ENCODE data around the gene GDF2. TPM values are rescaled to one million over a fixed set of nuclear protein-coding genes. Genes with fewer than 3 reads are reported as not detected.

Gene GDF2
- total RNA-seq, 1 donor from 2014 or later: not detected

GRCh38 chr10:47354900-47355299, 32.6 kb downstream of the GDF2 start:
- Histone ChIP-seq H3K36me3 (no peaks in the 10 kb centered on the region), H3K27me3 (no peaks in the 10 kb centered on the region), H3K27ac (no peak overlapping the region), H3K4me3 (no peak overlapping the region), H3K4me1 (no peaks in the 10 kb centered on the region), H3K9me3 (no peaks in the 10 kb centered on the region)
- intact Hi-C loops (cut with DNase I): no loop called here
- no peak for DNase-seq (ENCODE audit: extremely low spot score in 2 of 2)
- TF ChIP-seq CTCF (IDR thresholded peaks at IDR 0.05) (no peak), POLR2AphosphoS5 (IDR thresholded peaks at IDR 0.05; ENCODE audit: insufficient read depth in 1 of 2, low read depth in 1 of 2) (no peak)

GRCh38 chr10:47356708-47357107, 34.5 kb downstream of the GDF2 start:
- Histone ChIP-seq H3K27me3 (no peaks in the 10 kb centered on the region), H3K9me3 (no peaks in the 10 kb centered on the region), H3K36me3 (no peaks in the 10 kb centered on the region), H3K27ac (no peak overlapping the region), H3K4me3 (no peak overlapping the region), H3K4me1 (no peaks in the 10 kb centered on the region)
- no peak for DNase-seq (ENCODE audit: extremely low spot score in 2 of 2)
- intact Hi-C loops (cut with DNase I): no loop called here
- TF ChIP-seq CTCF (IDR thresholded peaks at IDR 0.05): no peak
- TF ChIP-seq POLR2AphosphoS5 (IDR thresholded peaks at IDR 0.05; ENCODE audit: insufficient read depth in 1 of 2, low read depth in 1 of 2): no peak
- no peak for TF ChIP-seq POLR2A (IDR thresholded peaks at IDR 0.05)

GRCh38 chr10:47357131-47357582, 34.9 kb downstream of the GDF2 start:
- Histone ChIP-seq H3K4me3 (no peak overlapping the region), H3K27me3 (no peaks in the 10 kb centered on the region), H3K36me3 (no peaks in the 10 kb centered on the region), H3K9me3 (no peaks in the 10 kb centered on the region), H3K4me1 (no peaks in the 10 kb centered on the region), H3K27ac (no peak overlapping the region)
- TF ChIP-seq POLR2AphosphoS5 (IDR thresholded peaks at IDR 0.05; ENCODE audit: insufficient read depth in 1 of 2, low read depth in 1 of 2) (no peak), CTCF (IDR thresholded peaks at IDR 0.05) (no peak), POLR2A (IDR thresholded peaks at IDR 0.05) (no peak)
- intact Hi-C loops (cut with DNase I): no loop called here
- no peak for DNase-seq (ENCODE audit: extremely low spot score in 2 of 2)

- no peaks in the 10 kb centered on the region for H3K27me3 ChIP-seq
- no peaks in the 10 kb centered on the region for H3K4me1 ChIP-seq
- H3K36me3 ChIP-seq: no peaks in the 10 kb centered on the region
- no peaks in the 10 kb centered on the region for H3K9me3 ChIP-seq
- TF ChIP-seq CTCF (IDR thresholded peaks at IDR 0.05) (no peak), POLR2AphosphoS5 (IDR thresholded peaks at IDR 0.05; ENCODE audit: insufficient read depth in 1 of 2, low read depth in 1 of 2) (no peak), POLR2A (IDR thresholded peaks at IDR 0.05) (no peak)
- H3K4me3 ChIP-seq: no peak overlapping the region
- H3K27ac ChIP-seq: no peak overlapping the region
- intact Hi-C loops (cut with DNase I): no loop called here
- no peak for DNase-seq (ENCODE audit: extremely low spot score in 2 of 2)
Measured at GRCh38 chr10:47357911-47358310, 35.7 kb downstream of the GDF2 start.

GRCh38 chr10:47358457-47358856, 36.2 kb downstream of the GDF2 start:
- Histone ChIP-seq H3K4me1 (no peaks in the 10 kb centered on the region), H3K27me3 (no peaks in the 10 kb centered on the region), H3K9me3 (no peaks in the 10 kb centered on the region), H3K36me3 (no peaks in the 10 kb centered on the region), H3K27ac (no peak overlapping the region), H3K4me3 (no peak overlapping the region)
- no peak for DNase-seq (ENCODE audit: extremely low spot score in 2 of 2)
- intact Hi-C loops (cut with DNase I): no loop called here
- TF ChIP-seq POLR2AphosphoS5 (IDR thresholded peaks at IDR 0.05; ENCODE audit: insufficient read depth in 1 of 2, low read depth in 1 of 2): no peak
- TF ChIP-seq CTCF (IDR thresholded peaks at IDR 0.05): no peak
- no peak for TF ChIP-seq POLR2A (IDR thresholded peaks at IDR 0.05)

Data from vagina (tissue), 2 donors.